ENCODE data around the gene KCNH1. TPM values are rescaled to one million over a fixed set of nuclear protein-coding genes. Genes with fewer than 3 reads are reported as not detected.

Gene KCNH1
- total and polyA plus RNA-seq, 2 donors from 2014 or later: 0.54 TPM; not detected in 1

GRCh38 chr1:210657806-210658205 is 476.1 kb downstream of the KCNH1 start:
- DNase-seq: no peak
- intact Hi-C loops (cut with DNase I): no loop called here
- Histone ChIP-seq H3K36me3 (ENCODE audit: control insufficient read depth in 2 of 3, insufficient read depth in 3 of 3, low read length in 3 of 3) (no peaks in the 10 kb centered on the region), H3K27me3 (ENCODE audit: control insufficient read depth, insufficient read depth, low read length) (no peaks in the 10 kb centered on the region), H3K9me3 (ENCODE audit: control insufficient read depth in 2 of 3, insufficient read depth in 1 of 3, low read length in 3 of 3) (peaks cover 0 to 2% (median 0%) of the 10 kb centered on the region in 3 donors), H3K4me3 (ENCODE audit: low read length in 3 of 3) (no peak overlapping the region), H3K9ac (ENCODE audit: low read length in 3 of 3) (no peak overlapping the region), H3K4me1 (ENCODE audit: control insufficient read depth in 2 of 3, insufficient read depth in 2 of 3, low read depth in 1 of 3, low read length in 3 of 3) (no peaks in the 10 kb centered on the region), H3K27ac (ENCODE audit: low read depth in 2 of 2, low read length in 2 of 2) (no peak overlapping the region)
- FAIRE-seq: no peak
- TF ChIP-seq CTCF (IDR thresholded peaks at IDR 0.05; ENCODE audit: borderline replicate concordance, extremely low read depth, insufficient read depth): no peak

GRCh38 chr1:210655511-210655910 is 478.4 kb downstream of the KCNH1 start:
- H3K4me1 ChIP-seq (ENCODE audit: control insufficient read depth in 2 of 3, insufficient read depth in 2 of 3, low read depth in 1 of 3, low read length in 3 of 3): no peaks in the 10 kb centered on the region
- intact Hi-C loops (cut with DNase I): no loop called here
- H3K4me3 ChIP-seq (ENCODE audit: low read length in 3 of 3): no peak overlapping the region
- peaks cover 0 to 2% (median 0%) of the 10 kb centered on the region in 3 donors for H3K9me3 ChIP-seq (ENCODE audit: control insufficient read depth in 2 of 3, insufficient read depth in 1 of 3, low read length in 3 of 3)
- no peak for TF ChIP-seq CTCF (IDR thresholded peaks at IDR 0.05; ENCODE audit: borderline replicate concordance, extremely low read depth, insufficient read depth)
- FAIRE-seq (no peak), DNase-seq (no peak)
- H3K9ac ChIP-seq (ENCODE audit: low read length in 3 of 3): no peak overlapping the region
- no peaks in the 10 kb centered on the region for H3K36me3 ChIP-seq (ENCODE audit: control insufficient read depth in 2 of 3, insufficient read depth in 3 of 3, low read length in 3 of 3)
- no peak overlapping the region for H3K27ac ChIP-seq (ENCODE audit: low read depth in 2 of 2, low read length in 2 of 2)
- H3K27me3 ChIP-seq (ENCODE audit: control insufficient read depth, insufficient read depth, low read length): no peaks in the 10 kb centered on the region

DNA sequence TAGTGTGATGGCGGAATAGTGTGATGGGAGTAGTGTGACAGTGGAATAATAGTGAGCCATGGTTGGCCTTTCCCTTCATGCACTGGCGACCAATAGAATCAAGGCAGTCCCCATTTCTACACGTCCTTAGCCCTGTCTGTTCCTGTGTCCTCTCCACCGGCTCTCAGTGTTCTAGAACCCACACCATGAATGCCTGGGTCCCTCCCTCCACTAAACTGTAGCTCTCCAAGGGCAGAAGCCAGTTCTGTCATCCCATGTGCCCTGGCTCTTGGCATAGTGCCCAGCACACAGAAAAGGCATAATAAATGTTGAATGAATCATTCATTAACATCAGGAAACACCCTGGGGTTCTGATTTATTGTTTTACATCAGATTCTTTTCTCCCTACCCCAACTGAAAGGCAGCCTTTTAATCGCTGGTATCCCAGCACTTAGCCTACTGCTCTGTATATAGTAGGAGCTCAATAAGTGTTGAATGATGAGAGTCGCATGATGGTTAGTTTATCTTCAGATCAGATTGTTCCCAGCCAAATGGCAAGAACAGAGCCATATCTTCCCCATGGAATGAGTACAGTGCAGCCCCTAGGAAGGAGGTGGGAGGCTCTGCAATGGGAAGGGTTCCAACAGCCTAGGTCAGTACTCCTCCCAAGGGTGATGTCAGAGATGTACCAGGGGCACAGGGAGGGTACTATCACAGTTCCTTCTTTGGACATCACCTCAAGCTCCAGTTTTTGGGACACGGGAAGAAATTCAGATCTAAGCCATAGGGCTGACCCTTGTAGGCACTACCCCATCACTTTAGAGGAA is 479.6 kb downstream of the KCNH1 start:
- no peaks in the 10 kb centered on the region for H3K36me3 ChIP-seq (ENCODE audit: control insufficient read depth in 2 of 3, insufficient read depth in 3 of 3, low read length in 3 of 3)
- H3K9me3 ChIP-seq (ENCODE audit: control insufficient read depth in 2 of 3, insufficient read depth in 1 of 3, low read length in 3 of 3): peaks cover 0 to 2% (median 0%) of the 10 kb centered on the region in 3 donors
- no peak for TF ChIP-seq CTCF (IDR thresholded peaks at IDR 0.05; ENCODE audit: borderline replicate concordance, extremely low read depth, insufficient read depth)
- H3K27ac ChIP-seq (ENCODE audit: low read depth in 2 of 2, low read length in 2 of 2): no peak overlapping the region
- FAIRE-seq: no peak
- no peak overlapping the region for H3K4me3 ChIP-seq (ENCODE audit: low read length in 3 of 3)
- no peaks in the 10 kb centered on the region for H3K4me1 ChIP-seq (ENCODE audit: control insufficient read depth in 2 of 3, insufficient read depth in 2 of 3, low read depth in 1 of 3, low read length in 3 of 3)
- no peaks in the 10 kb centered on the region for H3K27me3 ChIP-seq (ENCODE audit: control insufficient read depth, insufficient read depth, low read length)
- H3K9ac ChIP-seq (ENCODE audit: low read length in 3 of 3): no peak overlapping the region
- DNase-seq: no peak
- intact Hi-C loops (cut with DNase I): no loop called here

Measured in kidney (tissue), 14 donors.